AML-193 (cell line): ENCODE data around the gene FCAMR.
A peak's percentile ranks its signal among the peaks of the same experiment; 100 is the strongest.

Source experiments
- DNase-seq, 2 experiments: peaks; one replicate each; lab custom pipeline; 2025; lab: John Stamatoyannopoulos, UW

The FCAMR gene

GRCh38 chr1:206970446-206970845, at the start of gene FCAMR:
TSS of gene FCAMR (minus strand) at chr1:206970460. CDS start at chr1:206970125, 335 bp downstream.
- DNase-seq, result no peak

- DNase-seq, result no peak
Observed at GRCh38 chr1:207019661-207020060, 49.4 kb upstream of the FCAMR start.

GRCh38 chr1:207019161-207019560, 48.9 kb upstream of the FCAMR start:
- DNase-seq, result no peak

GRCh38 chr1:207018707-207019106, 48.4 kb upstream of the FCAMR start:
- DNase-seq, result no peak

- no peak for DNase-seq
Observed at GRCh38 chr1:207017615-207018559, 47.6 kb upstream of the FCAMR start.

- no peak for DNase-seq
Observed at GRCh38 chr1:207015791-207016190, 45.5 kb upstream of the FCAMR start.

GRCh38 chr1:207014728-207015127, 44.5 kb upstream of the FCAMR start:
- no peak for DNase-seq

- no peak for DNase-seq
Observed at GRCh38 chr1:207013321-207014085, 43.2 kb upstream of the FCAMR start.

GRCh38 chr1:207010726-207011125, 40.5 kb upstream of the FCAMR start:
- DNase-seq, result no peak

GRCh38 chr1:207009945-207010344, 39.7 kb upstream of the FCAMR start:
- DNase-seq, result no peak

- no peak for DNase-seq
Observed at GRCh38 chr1:207009182-207009850, 39.1 kb upstream of the FCAMR start.

GRCh38 chr1:207007352-207008033, 37.2 kb upstream of the FCAMR start:
- no peak for DNase-seq

- no peak for DNase-seq
Observed at GRCh38 chr1:207006914-207007313, 36.7 kb upstream of the FCAMR start.

GRCh38 chr1:207006083-207006482, 35.8 kb upstream of the FCAMR start:
- DNase-seq, result no peak

GRCh38 chr1:207004931-207005830, 34.9 kb upstream of the FCAMR start:
- peak; percentile 22 to 35 for DNase-seq

- DNase-seq, result no peak
Observed at GRCh38 chr1:207003210-207003609, 33.0 kb upstream of the FCAMR start.

GRCh38 chr1:207002724-207003146, 32.5 kb upstream of the FCAMR start:
- no peak for DNase-seq

GRCh38 chr1:207001492-207002245, 31.4 kb upstream of the FCAMR start:
- no peak for DNase-seq

- DNase-seq, result no peak
Observed at GRCh38 chr1:207000651-207001291, 30.5 kb upstream of the FCAMR start.
